CD4-positive, alpha-beta T cell treated with Interleukin-4 for 1 hour (primary cell): ENCODE results near the gene UQCR10.
A peak's percentile ranks its signal among the peaks of the same experiment; 100 is the strongest.
"Not testable (repeated sequence)": the region's sequence is repeated elsewhere in the genome, so short reads cannot be mapped to it uniquely, and the experiment has no call there.

Experiments
- DNase-seq, 2 donors: peaks; one replicate each; pipeline ENCODE4 v3.0.0-alpha.2; 2020 to 2022

UQCR10 gene

DNA sequence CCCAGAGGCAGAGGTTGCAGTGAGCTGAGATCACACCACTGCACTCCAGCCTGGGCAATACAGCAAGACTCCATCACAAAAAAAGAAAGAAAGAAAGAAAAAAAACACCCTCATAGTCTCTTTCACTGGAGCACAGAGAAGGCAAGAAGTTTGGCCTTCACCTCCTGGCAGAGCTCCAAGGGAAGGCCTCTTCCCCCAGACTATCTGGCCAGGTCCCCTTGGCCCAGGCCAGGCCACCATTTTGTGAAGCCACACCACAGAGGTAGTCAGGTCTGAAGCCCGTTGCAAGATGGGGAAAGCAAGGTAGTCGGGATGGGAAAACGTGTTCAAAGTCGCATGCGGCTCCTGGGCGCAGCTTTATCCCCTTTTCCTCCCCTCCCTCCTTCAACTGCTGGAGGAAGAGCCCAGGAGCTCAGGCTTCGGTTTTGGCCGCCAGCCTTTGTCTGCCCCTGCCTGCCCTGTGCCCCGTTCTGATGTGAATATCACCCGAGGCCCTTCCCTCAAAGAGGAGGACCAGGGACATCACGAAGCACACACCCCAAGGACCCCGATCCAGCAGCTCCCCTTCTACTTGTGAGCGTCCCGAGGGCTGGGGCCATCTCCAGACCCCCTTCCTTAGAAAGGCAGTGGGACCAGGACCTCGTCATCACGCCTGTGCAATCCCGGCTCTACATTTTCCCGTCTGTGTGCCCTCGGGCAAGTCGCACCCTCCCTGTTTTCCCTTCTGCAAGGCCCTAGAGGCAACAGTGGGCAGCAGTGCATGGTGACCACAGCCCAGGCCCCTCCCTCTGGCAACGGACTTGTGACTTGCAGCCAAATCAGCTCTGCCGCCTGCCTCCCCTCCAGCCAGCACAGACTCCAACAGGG is 29.7 kb upstream of the UQCR10 start:
- DNase-seq = no peak

- no peak for DNase-seq
Observed at GRCh38 chr22:29738118-29738815, 28.9 kb upstream of the UQCR10 start.

- DNase-seq = no peak
Observed at GRCh38 chr22:29739346-29739875, 27.8 kb upstream of the UQCR10 start.

- no peak for DNase-seq
Observed at GRCh38 chr22:29740216-29740615, 27.0 kb upstream of the UQCR10 start.

DNA sequence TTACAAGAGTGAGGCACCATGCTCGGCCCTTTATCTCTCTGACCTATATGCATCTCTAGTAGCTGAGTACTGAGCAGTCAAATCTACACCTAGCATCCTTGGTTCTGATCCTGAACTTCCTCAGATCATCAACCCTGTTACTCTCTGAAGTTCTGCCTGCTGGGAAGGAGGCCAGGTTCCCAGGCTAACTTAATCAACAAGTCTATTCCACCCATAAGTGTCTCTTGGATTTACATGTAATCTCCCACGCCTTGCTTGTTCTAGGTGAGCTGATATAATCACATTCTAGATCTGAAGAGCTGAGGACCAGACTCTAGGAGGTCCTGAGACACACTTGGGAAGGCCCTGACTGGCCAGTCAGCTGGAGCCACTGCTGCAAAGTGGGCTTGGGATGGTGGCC is 25.2 kb upstream of the UQCR10 start:
- no peak for DNase-seq

GRCh38 chr22:29742326-29742725 is 24.8 kb upstream of the UQCR10 start:
- DNase-seq = no peak

GRCh38 chr22:29744902-29745301 is 22.3 kb upstream of the UQCR10 start:
- no peak for DNase-seq

GRCh38 chr22:29747832-29748231 is 19.3 kb upstream of the UQCR10 start:
- no peak for DNase-seq

- DNase-seq = no peak
Observed at GRCh38 chr22:29748248-29748893, 18.8 kb upstream of the UQCR10 start.

- DNase-seq = no peak
Observed at GRCh38 chr22:29750029-29750428, 17.1 kb upstream of the UQCR10 start.

- DNase-seq = peak; percentile 32 to 48
Observed at GRCh38 chr22:29750559-29751538, 16.3 kb upstream of the UQCR10 start.

DNA sequence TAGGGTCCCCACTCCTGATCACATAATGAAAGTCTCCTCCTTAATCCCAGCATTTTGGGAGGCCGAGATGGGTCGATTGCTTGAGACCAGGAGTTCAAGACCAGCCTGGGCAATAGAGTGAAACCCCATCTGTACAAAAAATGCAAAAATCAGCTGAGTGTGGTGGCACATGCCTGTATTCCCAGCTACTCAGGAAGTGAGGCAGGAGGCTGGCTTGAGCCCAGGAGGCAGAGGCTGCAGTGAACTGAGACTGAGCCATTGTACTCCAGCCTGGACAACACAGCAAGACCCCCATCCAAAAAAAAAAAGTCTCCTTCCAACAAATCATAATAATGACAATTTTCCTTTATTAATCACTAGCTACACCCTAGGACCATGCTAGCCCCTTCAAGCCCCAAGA is 15.5 kb upstream of the UQCR10 start:
- no peak for DNase-seq

DNA sequence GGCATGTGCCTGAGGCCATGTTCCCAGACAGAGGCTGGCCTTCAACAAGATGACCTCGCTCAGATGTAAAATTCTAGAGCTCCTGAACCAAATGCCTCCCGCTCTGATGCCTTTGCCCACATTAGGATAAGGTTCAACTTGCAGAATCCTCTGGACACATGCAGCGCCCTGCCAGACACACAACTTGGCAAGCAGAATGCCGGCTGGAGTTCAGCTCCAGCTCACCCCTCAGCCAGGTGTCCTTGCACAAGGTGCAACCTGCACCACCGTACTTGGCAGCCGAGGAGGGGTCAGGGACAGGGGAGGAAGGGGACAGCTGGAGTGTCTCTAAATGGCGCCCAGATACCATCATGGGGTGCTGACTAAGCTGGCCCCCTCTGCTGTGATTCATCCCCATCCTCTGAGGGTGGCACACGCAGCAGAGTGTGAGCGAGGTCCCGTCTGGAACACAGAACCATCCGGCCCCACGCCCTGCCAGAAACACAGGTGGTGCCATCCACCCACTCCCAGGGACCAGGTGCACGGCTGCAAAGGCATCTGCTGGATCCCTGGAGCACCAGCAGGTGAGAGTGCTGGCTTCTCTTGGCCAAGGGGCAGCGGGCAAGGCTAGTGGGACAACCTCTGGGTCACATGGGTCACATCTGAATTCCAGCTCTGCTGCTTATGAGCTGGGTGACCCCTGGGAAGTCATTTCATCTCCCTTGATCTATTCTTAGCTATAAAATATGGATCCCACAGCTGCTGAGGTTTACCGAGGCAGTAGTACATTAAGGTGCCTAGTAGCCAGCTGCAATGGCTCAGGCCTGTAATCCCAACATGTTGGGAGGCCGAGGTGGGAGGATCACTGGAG is 13.1 kb upstream of the UQCR10 start:
- no peak for DNase-seq

- not testable (repeated sequence) for DNase-seq
Observed at GRCh38 chr22:29754658-29755395, 12.3 kb upstream of the UQCR10 start.

DNA sequence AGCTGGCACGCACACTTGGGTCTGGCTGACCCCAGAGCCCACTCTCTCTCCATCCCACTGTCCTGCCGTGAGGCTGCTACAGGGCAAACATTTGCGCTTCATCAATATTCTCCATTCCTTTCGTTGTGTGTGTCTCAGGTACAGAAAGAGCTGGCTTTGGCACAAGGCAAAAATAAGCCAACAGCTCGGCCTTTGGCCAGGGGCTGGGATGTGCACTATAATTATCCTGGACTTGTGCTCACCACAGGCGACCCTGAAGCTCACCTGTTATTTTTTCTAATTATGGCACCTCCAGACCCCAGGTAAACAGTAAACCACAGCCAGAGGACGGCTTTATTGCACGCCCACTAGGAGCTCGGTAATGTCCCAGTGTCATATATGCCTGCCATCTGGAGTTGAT is 11.3 kb upstream of the UQCR10 start:
- DNase-seq = no peak

DNA sequence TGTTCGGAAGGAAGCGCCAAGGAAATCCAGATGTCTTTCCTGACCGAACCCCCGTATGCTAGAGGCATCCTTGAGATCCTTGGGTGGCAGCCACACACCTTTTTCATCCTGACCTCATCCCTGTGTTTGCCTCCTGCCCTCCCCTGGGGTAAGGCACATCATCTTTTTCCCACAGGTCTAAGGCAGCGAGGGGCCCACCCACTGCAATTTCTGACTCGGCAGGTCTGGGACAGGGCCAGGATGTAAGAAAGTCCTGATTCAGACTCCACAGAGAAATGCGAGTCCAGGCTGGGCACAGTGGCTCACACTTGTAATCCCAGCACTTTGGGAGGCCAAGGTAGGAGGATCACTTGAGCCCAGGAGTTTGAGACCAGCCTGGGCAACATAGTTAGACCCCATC is 10.8 kb upstream of the UQCR10 start:
- no peak for DNase-seq

DNA sequence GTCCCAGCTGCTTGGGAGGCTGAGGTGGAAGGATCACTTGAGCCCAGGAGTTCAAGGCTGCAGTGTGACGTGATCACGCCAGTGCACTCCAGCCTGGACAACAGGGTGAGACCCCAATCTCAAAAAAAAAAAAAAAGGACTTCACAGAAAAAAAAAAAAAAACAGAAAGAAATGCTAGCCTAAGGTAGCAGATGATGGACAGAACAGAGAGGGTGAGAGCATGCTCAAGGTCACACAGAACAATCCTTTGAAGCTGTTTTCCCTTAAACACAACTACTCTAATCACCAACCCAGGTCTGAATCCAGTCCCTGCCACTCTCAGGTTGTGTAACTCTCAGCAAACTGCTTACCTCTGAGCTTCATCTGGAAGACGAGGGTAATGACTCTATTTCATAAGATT is 10.1 kb upstream of the UQCR10 start:
- no peak for DNase-seq

- no peak for DNase-seq
Observed at GRCh38 chr22:29758068-29758622, 9.0 kb upstream of the UQCR10 start.

- no peak for DNase-seq
Observed at GRCh38 chr22:29758959-29759358, 8.2 kb upstream of the UQCR10 start.

GRCh38 chr22:29762263-29762662 is 4.9 kb upstream of the UQCR10 start:
- no peak for DNase-seq
